GM21423 (cell line): ENCODE results near the gene DDX41.
"Not testable (repeated sequence)": the region's sequence is repeated elsewhere in the genome, so short reads cannot be mapped to it uniquely, and the experiment has no call there.

Experiments
- ATAC-seq: cut with Tn5 transposase; IDR thresholded peaks from one replicate; pipeline ENCODE4 v1.9.1; 2021; ENCODE audit warnings: mild to moderate bottlenecking, moderate library complexity; ENCODE audit not compliant: unreplicated experiment

Gene DDX41

DNA sequence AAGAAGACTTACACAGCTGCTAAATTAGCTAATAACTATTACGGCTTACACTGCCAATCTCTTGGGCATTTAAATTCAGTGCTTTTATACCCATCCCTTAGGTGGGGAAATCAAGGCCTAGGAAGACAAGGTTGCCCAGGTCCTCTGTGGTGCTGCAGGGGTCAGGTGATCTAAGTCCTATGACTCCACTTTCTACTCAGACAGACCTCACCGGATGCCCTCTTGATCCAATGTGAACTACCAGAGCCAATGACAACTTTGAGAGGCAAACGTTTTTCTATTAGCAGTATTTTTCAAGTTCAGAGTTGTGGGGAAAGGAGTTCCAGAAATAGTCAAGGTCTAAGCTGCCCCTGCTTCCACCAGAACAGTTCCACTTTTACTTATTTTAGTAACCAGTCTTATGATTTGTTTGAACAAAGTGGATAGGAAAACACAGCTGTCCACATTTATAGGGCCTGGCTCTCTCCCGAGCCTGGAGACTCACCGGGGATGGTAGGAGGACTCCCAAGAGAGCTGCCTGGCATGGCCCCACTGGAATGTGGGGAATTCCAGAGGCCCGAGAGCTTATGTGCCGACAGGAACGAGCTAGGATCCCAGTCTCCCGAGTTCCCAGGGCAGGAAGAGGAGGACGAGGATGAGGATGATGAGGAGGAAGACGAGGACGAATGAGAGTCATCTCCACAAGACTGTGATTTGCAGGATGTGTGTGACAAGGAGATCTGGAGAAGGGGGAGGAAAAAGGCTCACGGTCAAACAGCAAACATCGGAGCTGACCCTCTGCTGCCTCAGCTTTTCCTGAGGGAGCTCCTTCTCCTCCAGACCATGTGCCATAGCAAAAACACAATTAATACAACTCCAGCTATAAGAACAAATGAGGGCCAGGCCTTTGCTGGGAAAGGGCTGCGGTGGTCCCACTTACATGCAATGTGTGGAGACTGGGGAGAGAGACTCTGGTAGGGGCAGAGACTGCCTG is 20.9 kb upstream of the DDX41 start:
- no peak for ATAC-seq

GRCh38 chr5:177536386-177536785 is 19.6 kb upstream of the DDX41 start:
- ATAC-seq: no peak

- no peak for ATAC-seq
Observed at GRCh38 chr5:177535125-177535524, 18.4 kb upstream of the DDX41 start.

DNA sequence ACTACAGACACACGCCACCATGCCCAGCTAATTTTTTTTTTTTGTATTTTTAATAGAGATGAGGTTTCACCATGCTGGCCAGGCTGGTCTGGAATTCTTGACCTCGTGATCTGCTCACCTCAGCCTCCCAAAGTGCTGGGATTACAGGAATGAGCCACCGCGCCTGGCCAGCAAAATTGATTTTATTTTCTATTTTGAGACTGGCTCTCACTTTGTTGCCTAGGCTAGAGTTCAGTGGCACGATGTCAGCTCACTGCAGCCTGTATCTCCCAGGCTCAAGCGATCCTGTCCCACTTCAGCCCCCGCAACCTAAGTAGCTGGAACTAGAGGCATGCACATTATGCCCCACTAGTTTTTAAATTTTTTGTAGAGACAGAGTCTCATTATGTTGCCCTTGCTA is 17.7 kb upstream of the DDX41 start:
- ATAC-seq: not testable (repeated sequence)

DNA sequence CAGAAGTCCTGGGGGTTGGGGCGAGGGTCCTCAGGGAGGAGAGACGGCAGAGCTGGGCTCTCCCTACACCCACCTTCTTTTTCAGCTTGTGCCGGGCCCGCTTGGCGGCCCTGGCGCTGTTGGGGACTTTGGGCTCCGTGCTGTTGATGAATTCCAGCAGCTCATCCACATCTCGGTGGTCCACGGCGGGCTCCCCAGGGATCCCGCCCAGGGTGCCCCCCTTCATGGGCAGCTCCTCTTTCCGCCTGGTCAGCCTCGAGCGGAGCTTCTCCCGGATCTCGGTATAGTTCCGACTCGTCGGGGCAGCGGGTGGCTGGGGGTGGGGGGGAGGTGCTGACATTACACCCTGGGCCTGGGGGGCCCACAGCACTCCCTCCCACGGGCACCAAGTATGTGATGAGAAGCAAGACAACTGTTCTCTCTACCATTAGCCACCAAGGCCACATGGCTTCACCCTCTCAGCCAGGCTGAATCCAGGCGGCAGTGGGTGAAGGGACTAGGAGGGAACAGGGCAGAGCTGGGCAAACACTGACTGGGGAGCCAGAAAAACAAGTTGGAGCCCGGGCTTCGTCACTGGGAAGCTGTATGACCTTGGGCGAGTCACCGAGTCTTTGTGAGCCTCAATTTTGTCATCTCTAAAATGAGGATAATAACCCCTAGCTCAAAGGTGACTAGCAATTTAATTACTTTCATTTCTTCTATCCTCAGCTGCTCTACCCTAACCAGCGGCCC is 14.6 kb upstream of the DDX41 start:
- ATAC-seq: no peak

DNA sequence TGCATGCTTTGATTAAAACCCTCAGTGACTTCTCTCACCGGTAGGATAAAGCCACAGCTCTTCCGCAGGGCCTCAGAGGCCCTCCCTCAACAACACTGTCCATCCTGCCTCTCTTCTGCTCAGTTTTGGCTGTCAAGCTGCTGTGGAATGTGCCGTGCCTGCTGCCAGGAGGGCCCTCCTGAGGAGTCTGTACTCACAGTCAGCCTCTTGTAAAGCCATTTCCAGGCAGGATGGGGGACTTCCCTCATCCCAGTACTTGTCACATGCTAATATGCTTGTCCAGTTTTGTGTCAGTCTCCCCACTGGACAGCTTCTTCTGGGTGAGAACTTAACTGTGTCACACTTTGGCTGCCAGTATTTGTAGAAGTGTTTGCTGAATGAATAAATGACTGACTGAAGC is 13.9 kb upstream of the DDX41 start:
- no peak for ATAC-seq

GRCh38 chr5:177529247-177530203 is 12.8 kb upstream of the DDX41 start:
- no peak for ATAC-seq

DNA sequence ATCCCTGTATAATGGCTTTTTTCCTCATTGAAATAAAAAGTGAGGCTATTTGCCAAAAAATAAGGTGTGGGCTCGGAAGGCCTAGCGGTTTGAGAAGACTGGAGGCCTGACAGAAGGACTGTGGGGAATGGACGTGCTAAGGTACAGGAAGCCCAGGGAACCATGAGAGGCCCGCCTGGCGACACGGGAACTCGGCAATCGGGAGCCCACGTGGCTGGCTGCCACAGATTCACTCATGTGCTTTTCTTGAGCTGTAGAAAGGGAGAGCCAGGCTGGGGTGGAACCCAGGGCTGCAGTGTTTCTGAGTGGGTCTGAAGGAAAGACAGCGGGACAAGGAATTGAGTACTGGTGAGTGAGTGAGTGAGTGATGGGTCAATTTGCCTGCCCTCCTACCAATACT is 11.9 kb upstream of the DDX41 start:
- ATAC-seq: no peak

DNA sequence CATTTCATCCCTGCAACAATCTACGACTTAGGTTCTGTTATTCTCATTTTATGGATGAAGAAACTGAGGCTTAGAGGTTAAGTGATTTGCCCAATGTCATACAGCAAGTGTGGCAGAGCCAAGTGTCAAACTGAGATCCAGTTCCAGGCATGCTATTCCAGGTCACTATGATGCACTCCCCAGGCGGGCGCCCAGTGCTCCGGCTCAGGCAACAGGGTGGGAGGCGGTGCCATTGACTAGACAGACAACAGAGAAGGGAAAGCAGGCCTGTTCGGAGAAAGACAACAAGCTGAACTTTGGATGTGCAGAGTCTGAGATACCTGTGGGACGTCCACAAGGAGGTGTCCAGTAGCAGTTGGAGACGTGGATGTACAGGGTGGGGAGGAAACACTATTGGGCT is 10.8 kb upstream of the DDX41 start:
- ATAC-seq: no peak

- no peak for ATAC-seq
Observed at GRCh38 chr5:177526791-177527190, 10.0 kb upstream of the DDX41 start.

GRCh38 chr5:177526191-177526590 is 9.4 kb upstream of the DDX41 start:
- ATAC-seq: no peak

DNA sequence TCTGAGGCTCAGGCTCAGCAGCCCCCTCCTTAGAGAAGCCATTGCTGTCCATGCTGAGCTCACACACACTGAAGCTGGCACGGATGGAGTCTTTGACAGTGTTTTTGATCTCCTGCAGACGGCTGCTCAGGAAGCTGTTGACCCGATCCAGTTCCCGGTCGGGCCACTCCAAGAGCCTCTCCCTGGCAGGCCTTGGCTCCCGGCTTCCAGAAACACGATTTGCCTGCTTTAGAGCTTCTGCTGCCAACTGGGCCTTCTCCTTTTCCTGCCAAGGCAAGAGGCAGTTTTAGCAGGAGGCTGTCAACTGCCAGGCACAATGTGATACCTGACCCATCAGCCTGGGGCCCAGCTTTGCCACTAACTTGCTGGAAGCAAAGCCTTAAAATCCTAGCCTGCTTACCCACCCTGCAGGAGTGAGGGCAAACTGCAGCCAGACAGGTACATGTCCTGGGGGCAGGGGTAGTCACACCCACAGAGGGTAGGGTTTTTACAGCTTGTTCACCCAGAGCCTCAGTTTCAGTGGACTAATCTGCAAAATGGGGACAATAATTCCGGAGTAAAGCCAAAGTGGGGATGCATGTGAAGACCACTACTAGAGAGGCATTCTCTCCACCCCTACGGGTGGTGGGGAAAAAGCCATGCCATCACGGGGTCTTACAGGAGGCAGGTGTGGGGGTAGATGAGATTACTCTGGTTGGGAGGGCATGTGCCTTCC is 8.3 kb upstream of the DDX41 start:
- no peak for ATAC-seq

- no peak for ATAC-seq
Observed at GRCh38 chr5:177524539-177524900, 7.8 kb upstream of the DDX41 start.

DNA sequence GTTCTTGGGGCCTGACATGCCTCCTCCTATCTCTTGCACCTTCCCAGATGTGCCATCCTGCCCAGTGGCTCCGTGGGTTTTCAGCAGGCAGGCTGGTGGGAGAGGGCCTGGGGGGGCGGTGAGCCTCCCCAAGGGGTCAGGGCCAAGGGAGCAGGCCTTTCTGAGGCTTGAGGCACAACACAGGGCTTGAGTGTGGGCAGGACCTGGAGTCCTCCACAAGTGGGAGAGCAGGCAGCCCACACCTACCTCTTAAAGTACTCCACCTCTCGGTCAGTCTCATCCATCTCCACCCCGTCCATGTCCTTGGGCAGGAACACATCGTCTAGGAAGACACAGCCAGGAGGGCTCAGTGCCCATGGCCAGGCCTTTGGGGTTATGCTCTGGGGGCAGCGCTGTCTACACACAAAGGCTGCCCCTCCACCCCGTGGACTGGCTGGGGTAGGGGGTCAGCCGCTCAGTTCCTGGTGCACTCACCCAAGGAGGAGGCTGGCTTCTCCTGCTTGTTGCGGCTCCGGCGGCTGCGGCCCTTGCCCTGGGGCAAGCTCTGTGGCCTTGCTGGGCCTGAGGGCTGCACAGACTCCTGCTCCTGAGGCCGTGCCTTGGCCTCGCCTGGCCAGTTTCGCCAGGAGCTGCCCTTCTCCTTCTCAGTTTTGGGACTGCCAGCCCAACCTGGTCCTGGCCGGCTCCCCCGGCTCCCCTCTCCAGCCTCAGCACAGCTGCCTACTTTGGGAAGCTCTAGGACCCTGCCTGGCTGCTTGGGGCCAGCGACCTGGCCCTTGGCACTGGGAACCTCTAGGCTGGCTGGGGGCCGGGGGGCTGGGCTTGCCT is 7.2 kb upstream of the DDX41 start:
- no peak for ATAC-seq

- ATAC-seq: no peak
Observed at GRCh38 chr5:177520916-177521513, 4.3 kb upstream of the DDX41 start.

DNA sequence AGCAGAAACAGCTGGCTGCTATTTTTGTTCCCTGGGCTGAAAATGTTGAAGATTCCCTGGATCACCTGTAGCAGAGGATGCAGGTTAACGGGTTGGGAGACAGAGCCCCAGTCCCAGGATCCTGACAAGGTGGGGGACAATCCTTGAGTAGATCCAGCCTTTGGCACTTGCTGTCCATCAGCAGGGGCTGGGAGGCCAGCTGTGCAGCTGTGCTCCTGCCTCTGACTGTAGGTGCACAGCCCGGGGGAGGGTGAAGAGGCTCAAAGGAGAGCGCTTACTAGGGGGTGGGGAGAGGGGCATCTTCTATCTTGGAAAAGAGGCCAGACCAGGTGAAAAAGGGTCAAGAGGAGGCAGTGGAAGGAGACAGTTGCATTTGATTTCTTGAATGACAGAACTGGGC is 3.5 kb upstream of the DDX41 start:
- no peak for ATAC-seq

DNA sequence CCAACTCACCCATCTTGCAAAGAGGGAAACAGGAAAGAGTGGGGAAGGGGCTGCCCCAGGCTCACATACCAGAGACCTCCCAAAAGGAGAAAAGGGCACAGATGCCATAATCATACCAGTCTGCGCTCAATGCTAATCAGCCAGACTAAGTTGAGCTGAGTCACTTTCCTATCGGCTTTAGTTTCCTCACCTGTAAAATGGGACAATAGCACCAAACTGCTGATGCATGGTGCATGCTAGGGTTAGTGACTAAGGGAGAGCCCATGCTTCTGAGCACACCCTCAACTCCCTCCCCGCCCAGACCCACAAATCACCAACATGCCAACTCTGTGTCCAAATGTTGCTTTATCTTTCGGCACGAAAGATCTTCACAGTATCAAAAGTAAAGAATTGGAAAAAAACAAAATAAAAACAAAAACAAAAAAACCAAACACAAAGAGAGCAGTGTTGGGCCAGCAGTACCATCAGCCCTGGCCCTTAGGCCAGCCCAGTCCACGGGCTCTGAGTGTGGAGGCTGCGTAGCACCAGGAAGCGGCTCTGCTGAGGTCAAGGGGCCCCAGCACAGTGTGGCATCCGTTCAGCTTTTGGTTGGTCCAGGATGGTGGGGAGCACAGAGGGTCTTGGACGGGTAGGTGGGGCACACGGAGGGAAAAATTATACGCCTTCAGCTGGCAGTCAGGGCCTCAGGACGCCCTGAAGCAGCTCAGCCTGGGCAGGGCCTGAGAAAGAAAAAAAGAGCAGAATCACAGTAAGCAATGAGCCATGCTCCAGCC is 2.9 kb upstream of the DDX41 start:
- no peak for ATAC-seq

DNA sequence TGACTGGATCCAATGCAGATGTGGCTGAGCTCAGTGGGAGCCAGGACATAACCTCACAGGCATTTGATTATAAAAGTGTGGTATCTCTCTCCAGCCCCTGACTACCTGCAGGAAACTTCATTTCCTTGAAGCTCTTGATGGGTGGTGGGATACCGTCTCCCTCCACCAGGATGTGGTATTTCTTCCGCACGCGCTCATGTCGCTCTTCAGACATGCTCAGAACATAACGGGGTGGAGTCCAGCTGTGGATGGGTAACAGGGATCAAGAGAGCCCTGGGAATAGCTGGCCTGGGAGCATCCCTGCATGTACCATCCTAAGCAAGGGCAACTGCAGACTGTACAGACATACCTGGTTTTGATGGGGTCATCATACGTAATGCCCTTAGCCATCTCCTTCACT is 1.2 kb downstream of the DDX41 start:
- no peak for ATAC-seq
